ENCODE data around the gene PTH1R. TPM values are rescaled to one million over a fixed set of nuclear protein-coding genes. Genes with fewer than 3 reads are reported as not detected.

PTH1R gene
- polyA plus RNA-seq, 3 donors = not detected

GRCh38 chr3:46830801-46831200, 46.7 kb upstream of the PTH1R start:
- no peak for DNase-seq
- no peak overlapping the region for H3K27ac ChIP-seq (ENCODE audit: low read depth in 1 of 2, low read length in 2 of 2)
- H3K4me3 Mint-ChIP-seq = no peak overlapping the region
- H3K4me2 ChIP-seq (replicated peaks; ENCODE audit: extremely low read depth, low read length, poor library complexity, severe bottlenecking) = no peak overlapping the region
- peaks cover 0 to 4% (median 0%) of the 10 kb centered on the region in 3 donors for H3K27me3 Mint-ChIP-seq (ENCODE audit: low read depth in 3 of 3)
- H3K4me1 Mint-ChIP-seq = no peaks in the 10 kb centered on the region
- whole genome bisulfite sequencing (ENCODE audit: insufficient coverage) = 95% methylated on average over 2 of the region's 2 CpGs
- intact Hi-C loops (cut with micrococcal nuclease) = no loop called here
- H3K9me3 Mint-ChIP-seq = peaks cover 0 to 5% (median 0%) of the 10 kb centered on the region in 7 donors
- no peaks in the 10 kb centered on the region for H3K27me3 ChIP-seq (ENCODE audit: control insufficient read depth in 2 of 2, insufficient read depth in 2 of 2, low read length in 2 of 2)
- H3K4me1 ChIP-seq (ENCODE audit: control insufficient read depth in 1 of 2, insufficient read depth in 2 of 2, low read length in 2 of 2) = no peaks in the 10 kb centered on the region
- H3K36me3 ChIP-seq (replicated peaks in 1 of 2; ENCODE audit: control insufficient read depth in 1 of 2, insufficient read depth in 2 of 2, low read length in 2 of 2) = no peaks in the 10 kb centered on the region
- no peak overlapping the region for H3K9ac ChIP-seq (ENCODE audit: insufficient read depth, low read length, poor library complexity, severe bottlenecking)
- H3K79me2 ChIP-seq (ENCODE audit: insufficient read depth, low read length) = no peaks in the 10 kb centered on the region
- H4K20me1 ChIP-seq (ENCODE audit: insufficient read depth, low read length) = no peaks in the 10 kb centered on the region
- TF ChIP-seq CTCF (IDR thresholded peaks at IDR 0.05) = no peak
- H2AFZ ChIP-seq (ENCODE audit: insufficient read depth, low read depth, low read length, poor library complexity, severe bottlenecking) = no peak overlapping the region
- no peaks in the 10 kb centered on the region for H3K9me3 ChIP-seq (replicated peaks in 1 of 2; ENCODE audit: control insufficient read depth in 1 of 2, insufficient read depth in 1 of 2, low read length in 2 of 2)
- H3K4me3 ChIP-seq (replicated peaks in 1 of 3; ENCODE audit: low read depth in 2 of 3, low read length in 3 of 3) = no peak overlapping the region
- H3K36me3 Mint-ChIP-seq = no peaks in the 10 kb centered on the region
- no peak overlapping the region for H3K27ac Mint-ChIP-seq

DNA sequence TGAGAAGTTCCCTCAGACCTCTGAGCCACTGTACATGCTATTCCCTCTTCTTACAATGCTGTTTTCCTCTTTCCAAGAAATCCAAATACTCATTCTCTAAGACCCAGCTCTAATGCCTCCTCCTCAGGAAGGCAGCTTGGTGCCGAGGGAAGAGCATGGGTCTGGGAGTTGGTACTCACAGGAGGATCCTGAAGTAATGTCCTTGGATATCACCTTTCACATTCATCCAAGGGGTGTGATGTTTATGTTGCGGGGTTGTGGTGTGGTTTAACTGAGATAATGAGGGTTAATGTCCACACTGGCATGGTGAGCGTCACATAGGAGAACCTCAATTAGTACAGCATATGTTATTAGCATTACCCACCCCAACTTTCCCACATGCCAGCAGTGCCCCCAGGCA, 46.2 kb upstream of the PTH1R start:
- DNase-seq = no peak
- intact Hi-C loops (cut with micrococcal nuclease) = no loop called here
- no peaks in the 10 kb centered on the region for H3K36me3 ChIP-seq (replicated peaks in 1 of 2; ENCODE audit: control insufficient read depth in 1 of 2, insufficient read depth in 2 of 2, low read length in 2 of 2)
- no peaks in the 10 kb centered on the region for H3K79me2 ChIP-seq (ENCODE audit: insufficient read depth, low read length)
- Mint-ChIP-seq H3K27ac (no peak overlapping the region), H3K9me3 (peaks cover 0 to 5% (median 0%) of the 10 kb centered on the region in 7 donors), H3K4me3 (no peak overlapping the region), H3K27me3 (ENCODE audit: low read depth in 3 of 3) (peaks cover 0 to 4% (median 0%) of the 10 kb centered on the region in 3 donors), H3K36me3 (no peaks in the 10 kb centered on the region), H3K4me1 (no peaks in the 10 kb centered on the region)
- H3K9ac ChIP-seq (ENCODE audit: insufficient read depth, low read length, poor library complexity, severe bottlenecking) = no peak overlapping the region
- WGBS (ENCODE audit: insufficient coverage) = no CpG with 5 or more reads among the region's 3 CpGs
- TF ChIP-seq CTCF (IDR thresholded peaks at IDR 0.05) = no peak
- H3K4me1 ChIP-seq (ENCODE audit: control insufficient read depth in 1 of 2, insufficient read depth in 2 of 2, low read length in 2 of 2) = no peaks in the 10 kb centered on the region
- no peak overlapping the region for H2AFZ ChIP-seq (ENCODE audit: insufficient read depth, low read depth, low read length, poor library complexity, severe bottlenecking)
- no peak overlapping the region for H3K4me3 ChIP-seq (replicated peaks in 1 of 3; ENCODE audit: low read depth in 2 of 3, low read length in 3 of 3)
- no peak overlapping the region for H3K4me2 ChIP-seq (replicated peaks; ENCODE audit: extremely low read depth, low read length, poor library complexity, severe bottlenecking)
- H3K27me3 ChIP-seq (ENCODE audit: control insufficient read depth in 2 of 2, insufficient read depth in 2 of 2, low read length in 2 of 2) = no peaks in the 10 kb centered on the region
- no peaks in the 10 kb centered on the region for H3K9me3 ChIP-seq (replicated peaks in 1 of 2; ENCODE audit: control insufficient read depth in 1 of 2, insufficient read depth in 1 of 2, low read length in 2 of 2)
- no peak overlapping the region for H3K27ac ChIP-seq (ENCODE audit: low read depth in 1 of 2, low read length in 2 of 2)
- no peaks in the 10 kb centered on the region for H4K20me1 ChIP-seq (ENCODE audit: insufficient read depth, low read length)
